ENCODE measurements around the gene MICB. TPM values are rescaled to one million over a fixed set of nuclear protein-coding genes. Genes with fewer than 3 reads are reported as not detected.
A peak's percentile ranks its signal among the peaks of the same experiment; 100 is the strongest.

Gene MICB
- total and polyA plus RNA-seq, 12 donors: 0.66 to 4.3 (median 1.4) TPM

GRCh38 chr6:31525932-31526591 lies 28.1 kb downstream of the MICB start:
- ATAC-seq (peak in 5 of 8 donors; percentile 20 to 62 (median 39)), DNase-seq (no peak)
- no peak for TF ChIP-seq CTCF (IDR thresholded peaks at IDR 0.05)
- peaks cover 0 to 18% (median 17%) of the 10 kb centered on the region in 9 donors for H3K36me3 ChIP-seq
- H3K27me3 ChIP-seq: no peaks in the 10 kb centered on the region
- H3K4me1 ChIP-seq: peaks cover 0 to 12% (median 0%) of the 10 kb centered on the region in 9 donors
- H3K27ac ChIP-seq: peak overlapping the region in 1 of 10 donors; percentile 46
- 62 to 64% methylated on average over 4 of the region's 4 CpGs for WGBS, 2 donors
- H3K9me3 ChIP-seq: no peaks in the 10 kb centered on the region
- intact Hi-C loops (cut with DNase I): no loop called here
- H3K4me3 ChIP-seq: no peak overlapping the region

- intact Hi-C loops (cut with DNase I): no loop called here
- DNase-seq (no peak), ATAC-seq (no peak)
- WGBS, 2 donors: 88 to 89% methylated on average over 4 of the region's 4 CpGs
- Histone ChIP-seq H3K4me3 (no peak overlapping the region), H3K27ac (no peak overlapping the region), H3K4me1 (peaks cover 0 to 23% (median 3%) of the 10 kb centered on the region in 9 donors), H3K9me3 (no peaks in the 10 kb centered on the region), H3K27me3 (no peaks in the 10 kb centered on the region), H3K36me3 (peaks cover 0 to 41% (median 31%) of the 10 kb centered on the region in 9 donors)
- TF ChIP-seq CTCF (IDR thresholded peaks at IDR 0.05): no peak
Measured at GRCh38 chr6:31528307-31528777, 30.4 kb downstream of the MICB start.

GRCh38 chr6:31528821-31529328 lies 30.9 kb downstream of the MICB start, which contains the start of gene MCCD1:
Gene MCCD1 (plus strand): TSS chr6:31528962. CDS start chr6:31529015, 53 bp downstream.
- H3K4me1 ChIP-seq: peaks cover 0 to 23% (median 3%) of the 10 kb centered on the region in 9 donors
- no peak for TF ChIP-seq CTCF (IDR thresholded peaks at IDR 0.05)
- intact Hi-C loops (cut with DNase I): no loop called here
- 61 to 68% methylated on average over 7 of the region's 7 CpGs for WGBS, 2 donors
- H3K9me3 ChIP-seq: no peaks in the 10 kb centered on the region
- no peak for DNase-seq
- ATAC-seq: peak in 4 of 8 donors; percentile 15 to 48 (median 36)
- H3K36me3 ChIP-seq: peaks cover 0 to 46% (median 36%) of the 10 kb centered on the region in 9 donors
- H3K27ac ChIP-seq: no peak within 1 kb of the TSS
- no peak within 1 kb of the TSS for H3K4me3 ChIP-seq
- H3K27me3 ChIP-seq: no peaks in the 10 kb centered on the region

GRCh38 chr6:31529329-31530150 lies 31.6 kb downstream of the MICB start:
- peaks cover 0 to 23% (median 3%) of the 10 kb centered on the region in 9 donors for H3K4me1 ChIP-seq
- TF ChIP-seq CTCF (IDR thresholded peaks at IDR 0.05): no peak
- H3K4me3 ChIP-seq: no peak overlapping the region
- whole genome bisulfite sequencing, 2 donors: 51 to 52% methylated on average over 12 of the region's 12 CpGs
- intact Hi-C loops (cut with DNase I): loop anchor here in 1 of 10 donors (5.0 kb wide), 1 partner anchor 32 kb away; the partner anchor contains the start of gene MICB
- ATAC-seq: peak in 4 of 8 donors; percentile 6 to 23 (median 8)
- no peaks in the 10 kb centered on the region for H3K27me3 ChIP-seq
- DNase-seq: no peak
- no peak overlapping the region for H3K27ac ChIP-seq
- H3K36me3 ChIP-seq: peaks cover 3 to 53% (median 41%) of the 10 kb centered on the region in 9 donors
- H3K9me3 ChIP-seq: no peaks in the 10 kb centered on the region
